Activated CD4-positive, alpha-beta T cell treated with anti-CD3 and anti-CD28 coated beads for 1 hour (primary cell): ENCODE data around the gene PSD2.
"Not testable (repeated sequence)": the region's sequence is repeated elsewhere in the genome, so short reads cannot be mapped to it uniquely, and the experiment has no call there.

Experiments
- DNase-seq: peaks from one replicate; pipeline ENCODE4 v3.0.0-alpha.2; 2020

Gene PSD2

GRCh38 chr5:139792655-139793054 lies 3.0 kb upstream of the PSD2 start:
- not testable (repeated sequence) for DNase-seq

GRCh38 chr5:139794067-139794846 lies 1.4 kb upstream of the PSD2 start:
- DNase-seq, result no peak

GRCh38 chr5:139796061-139796806 lies 626 bp downstream of the PSD2 start:
- DNase-seq, result no peak

- DNase-seq, result no peak
These were observed 1.7 kb downstream of the PSD2 start for GRCh38 chr5:139797335-139797734.

GRCh38 chr5:139797856-139798510 lies 2.4 kb downstream of the PSD2 start:
- DNase-seq, result no peak

- no peak for DNase-seq
These were observed 3.3 kb downstream of the PSD2 start for GRCh38 chr5:139798883-139799282.

- DNase-seq, result no peak
These were observed 3.8 kb downstream of the PSD2 start for GRCh38 chr5:139799359-139799758.

GRCh38 chr5:139803978-139804377 lies 8.4 kb downstream of the PSD2 start:
- no peak for DNase-seq

- no peak for DNase-seq
These were observed 9.3 kb downstream of the PSD2 start for GRCh38 chr5:139804800-139805397.

- DNase-seq, result no peak
These were observed 9.9 kb downstream of the PSD2 start for GRCh38 chr5:139805545-139805944.

GRCh38 chr5:139806111-139806510 lies 10.5 kb downstream of the PSD2 start:
- DNase-seq, result no peak

- no peak for DNase-seq
These were observed 11.4 kb downstream of the PSD2 start for GRCh38 chr5:139806726-139807646.

GRCh38 chr5:139807647-139808030 lies 12.0 kb downstream of the PSD2 start:
- no peak for DNase-seq

- DNase-seq, result no peak
These were observed 13.1 kb downstream of the PSD2 start for GRCh38 chr5:139808481-139809330.

- DNase-seq, result no peak
These were observed 13.8 kb downstream of the PSD2 start for GRCh38 chr5:139809331-139809810.

GRCh38 chr5:139810341-139811273 lies 15.0 kb downstream of the PSD2 start:
- DNase-seq, result no peak

GRCh38 chr5:139811274-139811607 lies 15.6 kb downstream of the PSD2 start:
- no peak for DNase-seq

GRCh38 chr5:139812323-139812722 lies 16.7 kb downstream of the PSD2 start:
- DNase-seq, result no peak

- no peak for DNase-seq
These were observed 17.5 kb downstream of the PSD2 start for GRCh38 chr5:139812836-139813805.
